PC-9 (cell line): ENCODE measurements around the gene CLEC4M.

Experiments
- CTCF ChIP-seq: fragments of 200-600 bp; sonication (generic); conservative IDR thresholded peaks from 2 replicates; pipeline ENCODE4 v1.6.1; 2017; ENCODE audit warnings: mixed run types, antibody characterized with exemption, mild to moderate bottlenecking, moderate library complexity
- EZH2 ChIP-seq: fragments of 200-600 bp; sonication (generic); IDR thresholded peaks from 2 replicates; pipeline ENCODE4 v1.8.0; 2017; ENCODE audit warnings: antibody characterized with exemption, low read depth

DNA sequence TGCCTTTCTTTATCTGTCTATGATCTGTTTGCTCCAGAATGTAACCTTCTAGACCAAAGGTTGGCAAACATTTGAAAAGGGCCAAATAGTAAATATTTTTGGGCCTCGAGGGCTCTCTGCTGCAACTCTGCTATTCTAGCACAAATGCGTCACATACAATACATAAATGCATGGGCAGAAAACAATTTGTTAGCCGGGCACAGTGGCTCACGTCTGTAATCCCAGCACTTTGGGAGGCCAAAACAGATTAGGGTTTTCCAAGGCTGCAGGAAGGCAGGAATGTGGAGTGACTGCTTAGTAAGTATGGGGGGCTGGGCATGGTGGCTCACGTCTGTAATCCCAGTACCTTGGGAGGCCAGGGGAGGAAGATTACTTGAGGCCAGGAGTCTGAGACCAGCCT, 45.1 kb downstream of the CLEC4M start:
- TF ChIP-seq CTCF = no peak
- no peak for TF ChIP-seq EZH2
